SK-N-SH treated with all-trans-retinoic acid at 6 μM for 48 hours (cell line): ENCODE data around the gene DUSP2.

ENCODE experiments used
- ATAC-seq: fragments of 200-7000 bp; cut with Tn5 transposase; 3 replicates; pipeline ENCODE4 v1.9.1; 2020; ENCODE audit warnings: mild to moderate bottlenecking, moderate library complexity
- ARNTL ChIP-seq: fragments of 450-650 bp; formaldehyde crosslinking; IDR thresholded peaks from 2 replicates; pipeline ENCODE4 v1.5.0; 2020; ENCODE audit warnings: low read depth, mild to moderate bottlenecking, moderate library complexity, borderline replicate concordance
- BACH2 ChIP-seq: fragments of 250-450 bp; sonication (Bioruptor Pico); IDR thresholded peaks from 2 replicates; pipeline ENCODE4 v1.9.0; 2021; ENCODE audit warnings: mild to moderate bottlenecking, borderline replicate concordance
- CREB5 ChIP-seq: fragments of 250-450 bp; sonication (Bioruptor Pico); IDR thresholded peaks from 2 replicates; pipeline ENCODE4 v1.5.1; 2020; ENCODE audit warnings: low read depth, mild to moderate bottlenecking, moderate library complexity
- CSDC2 ChIP-seq: fragments of 250-450 bp; sonication (Bioruptor Pico); IDR thresholded peaks from 2 replicates; pipeline ENCODE4 v1.5.0; 2020; ENCODE audit warnings: mild to moderate bottlenecking, moderate library complexity
- ESRRG ChIP-seq: fragments of 250-450 bp; sonication (Bioruptor Pico); IDR thresholded peaks from 2 replicates; pipeline ENCODE4 v1.6.1; 2021; ENCODE audit warnings: mild to moderate bottlenecking
- GLIS3 ChIP-seq: fragments of 250-450 bp; sonication (Bioruptor Pico); IDR thresholded peaks from 2 replicates; pipeline ENCODE4 v1.5.0; 2020; ENCODE audit warnings: mild to moderate bottlenecking, moderate library complexity
- ISL1 ChIP-seq: fragments of 250-450 bp; sonication (Bioruptor Pico); IDR thresholded peaks from 2 replicates; pipeline ENCODE4 v2.1.2; 2022; ENCODE audit warnings: mild to moderate bottlenecking, moderate library complexity
- OSR1 ChIP-seq: fragments of 250-450 bp; sonication (Bioruptor Pico); IDR thresholded peaks from 2 replicates; pipeline ENCODE4 v1.8.0; 2022; ENCODE audit warnings: moderate library complexity, mild to moderate bottlenecking, inconsistent platforms
- PATZ1 ChIP-seq: fragments of 250-450 bp; sonication (Bioruptor Pico); IDR thresholded peaks from 2 replicates; pipeline ENCODE4 v1.8.0; 2020; ENCODE audit warnings: mild to moderate bottlenecking, moderate library complexity, borderline replicate concordance
- POU6F1 ChIP-seq: fragments of 250-450 bp; sonication (Bioruptor Pico); IDR thresholded peaks from 2 replicates; pipeline ENCODE4 v1.8.0; 2021; ENCODE audit warnings: low read depth, mild to moderate bottlenecking, moderate library complexity, borderline replicate concordance
- PPARA ChIP-seq: fragments of 250-450 bp; sonication (Bioruptor Pico); IDR thresholded peaks from 2 replicates; pipeline ENCODE4 v1.5.0; 2020; ENCODE audit warnings: mild to moderate bottlenecking, borderline replicate concordance
- RARB ChIP-seq: fragments of 250-450 bp; sonication (Bioruptor Pico); IDR thresholded peaks from 2 replicates; pipeline ENCODE4 v1.8.0; 2021; ENCODE audit warnings: mild to moderate bottlenecking, moderate library complexity
- SNAI2 ChIP-seq: fragments of 250-450 bp; sonication (Bioruptor Pico); IDR thresholded peaks from 2 replicates; pipeline ENCODE4 v1.5.0; 2020; ENCODE audit warnings: mild to moderate bottlenecking, moderate library complexity
- TCF4 ChIP-seq: fragments of 250-450 bp; sonication (Bioruptor Pico); IDR thresholded peaks from 2 replicates; pipeline ENCODE4 v1.8.0; 2021; ENCODE audit warnings: mild to moderate bottlenecking, moderate library complexity, borderline replicate concordance
- TOX ChIP-seq: fragments of 250-450 bp; sonication (Bioruptor Pico); IDR thresholded peaks from 2 replicates; pipeline ENCODE4 v1.8.0; 2021; ENCODE audit warnings: mild to moderate bottlenecking, moderate library complexity, borderline replicate concordance
- TSHZ2 ChIP-seq: fragments of 250-450 bp; sonication (Bioruptor Pico); IDR thresholded peaks from 2 replicates; pipeline ENCODE4 v1.5.0; 2020; ENCODE audit warnings: mild to moderate bottlenecking, moderate library complexity
- ZC3H10 ChIP-seq: fragments of 250-450 bp; sonication (Bioruptor Pico); IDR thresholded peaks from 2 replicates; pipeline ENCODE4 v1.5.1; 2021; ENCODE audit warnings: mild to moderate bottlenecking, moderate library complexity
- ZFP3 ChIP-seq: fragments of 250-450 bp; sonication (Bioruptor Pico); IDR thresholded peaks from 2 replicates; pipeline ENCODE4 v1.5.0; 2020; ENCODE audit warnings: mild to moderate bottlenecking, moderate library complexity
- ZFP30 ChIP-seq: fragments of 450-650 bp; formaldehyde crosslinking; IDR thresholded peaks from 2 replicates; pipeline ENCODE4 v1.5.0; 2022; ENCODE audit warnings: mild to moderate bottlenecking, moderate library complexity
- ZNF565 ChIP-seq: fragments of 450-650 bp; formaldehyde crosslinking; conservative IDR thresholded peaks from 2 replicates; pipeline ENCODE4 v1.5.0; 2020; ENCODE audit warnings: low read depth, mild to moderate bottlenecking, moderate library complexity
- ZNF70 ChIP-seq: fragments of 450-650 bp; formaldehyde crosslinking; IDR thresholded peaks from 2 replicates; pipeline ENCODE4 v1.5.0; 2020; ENCODE audit warnings: mild to moderate bottlenecking, moderate library complexity
- ZNF8 ChIP-seq: fragments of 450-650 bp; formaldehyde crosslinking; IDR thresholded peaks from 2 replicates; pipeline ENCODE4 v1.5.0; 2020; ENCODE audit warnings: mild to moderate bottlenecking, moderate library complexity
- TF ChIP-seq, protein P1 (sequence below): fragments of 250-450 bp; sonication (Bioruptor Pico); IDR thresholded peaks from 2 replicates; pipeline ENCODE4 v1.5.1; 2021; ENCODE audit warnings: mild to moderate bottlenecking, moderate library complexity

Gene DUSP2

DNA sequence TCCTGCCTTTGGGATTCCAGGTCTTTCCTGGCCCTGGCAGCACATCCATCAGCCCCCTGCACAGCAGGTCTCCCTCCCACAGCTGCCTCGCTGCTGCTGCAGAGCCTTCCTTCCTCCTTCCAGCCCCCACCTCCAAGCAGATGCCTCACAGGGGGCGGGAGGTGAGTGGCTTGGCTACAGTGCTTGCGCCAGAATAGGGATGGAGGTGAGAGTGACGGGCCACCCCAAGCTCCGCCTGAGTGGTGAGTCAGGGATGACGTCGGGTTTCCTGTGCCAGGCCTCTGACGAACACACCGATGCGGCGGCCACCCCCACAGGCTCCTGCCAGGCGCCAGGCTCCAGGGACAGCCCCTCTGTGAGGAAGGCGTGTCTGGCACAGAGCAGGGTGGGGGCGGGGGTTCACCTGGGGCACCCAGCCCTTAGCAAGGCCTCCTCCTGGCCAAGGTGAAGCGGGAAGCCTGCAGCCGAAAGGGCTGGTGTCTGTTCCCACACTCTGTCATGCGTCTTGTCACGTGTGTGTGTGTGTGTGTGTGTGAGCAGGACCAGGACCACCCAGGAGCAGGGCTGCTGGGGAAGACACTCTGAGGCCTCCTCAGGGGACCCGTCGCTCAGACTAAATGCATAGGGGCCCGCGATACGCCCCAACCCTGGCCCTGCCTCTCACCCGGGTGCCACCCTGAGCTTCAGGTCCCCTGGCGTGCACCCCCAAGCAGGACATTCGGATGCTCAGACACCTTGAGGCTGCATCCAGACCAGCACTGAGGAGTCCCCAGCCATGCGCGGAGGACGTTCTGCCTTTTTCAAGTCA, 3.4 kb upstream of the DUSP2 start:
- 0 out of 2 replicates have a peak, but pooled peaks have one; percentile 45 for TF ChIP-seq ZFP3 (CRISPR knock-in tag)
- TF ChIP-seq TSHZ2 (CRISPR knock-in tag) = peak; percentile 35; the same call in 1 of the 2 replicates
- TF ChIP-seq, protein P1, sequence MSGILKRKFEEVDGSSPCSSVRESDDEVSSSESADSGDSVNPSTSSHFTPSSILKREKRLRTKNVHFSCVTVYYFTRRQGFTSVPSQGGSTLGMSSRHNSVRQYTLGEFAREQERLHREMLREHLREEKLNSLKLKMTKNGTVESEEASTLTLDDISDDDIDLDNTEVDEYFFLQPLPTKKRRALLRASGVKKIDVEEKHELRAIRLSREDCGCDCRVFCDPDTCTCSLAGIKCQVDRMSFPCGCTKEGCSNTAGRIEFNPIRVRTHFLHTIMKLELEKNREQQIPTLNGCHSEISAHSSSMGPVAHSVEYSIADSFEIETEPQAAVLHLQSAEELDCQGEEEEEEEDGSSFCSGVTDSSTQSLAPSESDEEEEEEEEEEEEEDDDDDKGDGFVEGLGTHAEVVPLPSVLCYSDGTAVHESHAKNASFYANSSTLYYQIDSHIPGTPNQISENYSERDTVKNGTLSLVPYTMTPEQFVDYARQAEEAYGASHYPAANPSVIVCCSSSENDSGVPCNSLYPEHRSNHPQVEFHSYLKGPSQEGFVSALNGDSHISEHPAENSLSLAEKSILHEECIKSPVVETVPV (CRISPR knock-in tag) = no peak
- peak; percentile 82 for ATAC-seq

GRCh38 chr2:96147593-96148201, 2.5 kb upstream of the DUSP2 start:
- 0 out of 2 replicates have a peak, but pooled peaks have one; percentile 30 for TF ChIP-seq SNAI2
- TF ChIP-seq TOX (CRISPR knock-in tag) = no peak
- ATAC-seq = peak; percentile 1; the same call in 2 of the 3 replicates

DNA sequence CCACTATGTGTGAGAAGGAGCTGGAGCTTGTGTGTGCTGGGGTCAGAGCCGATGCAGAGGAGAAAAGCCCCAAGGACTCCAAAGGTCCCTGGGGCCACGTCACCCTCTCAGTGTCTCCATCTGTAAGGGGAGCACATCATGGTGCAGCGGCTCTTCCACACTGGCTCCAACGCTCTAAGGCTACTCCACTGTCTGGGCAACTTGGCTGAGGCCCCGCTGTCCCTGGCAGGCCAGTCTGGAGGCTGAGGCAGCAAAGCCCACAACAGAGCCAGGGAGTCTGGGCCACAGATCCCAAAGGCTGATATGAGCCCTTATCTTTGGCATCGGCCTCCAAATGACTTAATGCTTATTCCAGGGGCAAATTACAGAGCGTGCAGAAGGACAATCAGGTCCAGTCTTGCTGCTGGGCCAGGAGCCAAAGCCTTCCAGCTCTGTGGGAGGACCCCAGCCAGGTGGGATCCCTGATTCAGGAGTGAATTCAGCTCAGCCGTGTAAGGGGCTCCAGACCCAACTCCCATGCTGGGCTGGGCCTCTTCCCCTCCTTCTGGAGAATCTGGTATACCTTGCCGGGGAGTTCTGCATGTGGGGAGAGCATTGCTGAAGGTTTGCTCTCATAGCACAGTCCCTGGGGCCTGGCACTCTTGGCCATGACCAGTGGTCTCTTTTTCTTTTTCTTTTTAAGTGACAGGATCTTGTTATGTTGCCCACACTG, 1.8 kb upstream of the DUSP2 start:
- ATAC-seq = peak; percentile 78
- no peak for TF ChIP-seq TOX (CRISPR knock-in tag)
- no peak for TF ChIP-seq CREB5
- peak; percentile 18; the same call in 1 of the 2 replicates for TF ChIP-seq GLIS3 (CRISPR knock-in tag)
- TF ChIP-seq SNAI2 = no peak
- TF ChIP-seq ZNF8 (CRISPR knock-in tag) = no peak
- no peak; the same call in 1 of the 2 replicates for TF ChIP-seq ISL1
- TF ChIP-seq TSHZ2 (CRISPR knock-in tag) = peak; percentile 73; the same call in 1 of the 2 replicates
- TF ChIP-seq PATZ1 (CRISPR knock-in tag) = no peak
- peak; percentile 89 for TF ChIP-seq TCF4 (CRISPR knock-in tag)
- TF ChIP-seq PPARA (CRISPR knock-in tag) = peak; percentile 22; the same call in 1 of the 2 replicates
- TF ChIP-seq POU6F1 (CRISPR knock-in tag) = no peak
- TF ChIP-seq BACH2 (CRISPR knock-in tag) = no peak
- no peak for TF ChIP-seq ARNTL (CRISPR knock-in tag)
- no peak for TF ChIP-seq ZC3H10 (CRISPR knock-in tag)
- no peak for TF ChIP-seq ESRRG (CRISPR knock-in tag)
- peak; percentile 67; the same call in 1 of the 2 replicates for TF ChIP-seq ZFP3 (CRISPR knock-in tag)
- peak; percentile 57; the same call in 1 of the 2 replicates for TF ChIP-seq ZNF70 (CRISPR knock-in tag)
- no peak for TF ChIP-seq OSR1 (CRISPR knock-in tag)
- no peak for TF ChIP-seq RARB (CRISPR knock-in tag)
- TF ChIP-seq ZNF565 (CRISPR knock-in tag) = no peak
- no peak for TF ChIP-seq CSDC2 (CRISPR knock-in tag)
- TF ChIP-seq ZFP30 (CRISPR knock-in tag) = 0 out of 2 replicates have a peak, but pooled peaks have one; percentile 12
